HEK293 (cell line): ENCODE data around the gene RNF43.

Experiments
- CTCF ChIA-PET: fragments of 350-600 bp; formaldehyde crosslinking; extraction: SDS; loops from one replicate; lab custom pipeline; 2021; ENCODE audit warnings: antibody characterized with exemption; lab: Yijun Ruan, JAX
- POLR2A ChIA-PET: fragments of 300-600 bp; formaldehyde crosslinking; extraction: SDS; loops from one replicate; lab custom pipeline; 2020; ENCODE audit warnings: antibody characterized with exemption, inconsistent platforms; lab: Yijun Ruan, JAX
- H3K27ac ChIP-seq: fragments of 200-500 bp; sonication (Bioruptor generic); 2 replicates; pipeline ENCODE4 v1.5.1; 2014; ENCODE audit warnings: low read depth, low read length, control low read depth, inconsistent platforms; ENCODE audit errors: extremely low read depth
- H3K36me3 ChIP-seq, 2 experiments: fragments of 200-500 bp in 1 of 2; sonication (Bioruptor generic) in 1 of 2; 1 replicate in 1 of 2; 2 replicates in 1 of 2; pipeline ENCODE4 v1.5.1; 2014 to 2017; ENCODE audit warnings: inconsistent platforms in 2 of 2, low read length in 2 of 2; ENCODE audit not compliant: control insufficient read depth in 2 of 2, insufficient read depth in 1 of 2
- H3K4me1 ChIP-seq: fragments of 200-500 bp; sonication (Bioruptor generic); 2 replicates; pipeline ENCODE4 v1.5.1; 2014; ENCODE audit warnings: mild to moderate bottlenecking, low read length, inconsistent platforms; ENCODE audit not compliant: control insufficient read depth, insufficient read depth
- H3K4me3 ChIP-seq: 2 replicates; pipeline ENCODE4 v1.5.1; 2011; ENCODE audit warnings: low read depth, mild to moderate bottlenecking, control low read depth, low read length, moderate library complexity
- H3K9me3 ChIP-seq: fragments of 200-500 bp; sonication (Bioruptor generic); 2 replicates; pipeline ENCODE4 v1.5.1; 2014; ENCODE audit warnings: low read depth, low read length, inconsistent platforms; ENCODE audit not compliant: control insufficient read depth, insufficient read depth
- AEBP2 ChIP-seq: fragments of 450-650 bp; formaldehyde crosslinking; IDR thresholded peaks from 2 replicates; pipeline ENCODE4 v1.5.1; 2016; ENCODE audit warnings: missing biosample characterization, missing genetic modification characterization, borderline replicate concordance
- GLIS2 ChIP-seq: fragments of 450-650 bp; formaldehyde crosslinking; IDR thresholded peaks from 2 replicates; pipeline ENCODE4 v1.5.1; 2016; ENCODE audit warnings: missing biosample characterization, missing genetic modification characterization
- HOXA7 ChIP-seq: sonication (generic); formaldehyde crosslinking; IDR thresholded peaks from 2 replicates; pipeline ENCODE4 v1.8.1; 2022; ENCODE audit warnings: missing genetic modification reagents, borderline replicate concordance
- HOXC10 ChIP-seq: sonication (generic); formaldehyde crosslinking; IDR thresholded peaks from 2 replicates; pipeline ENCODE4 v1.8.1; 2023; ENCODE audit warnings: mild to moderate bottlenecking, missing genetic modification reagents
- KLF8 ChIP-seq: fragments of 450-650 bp; formaldehyde crosslinking; IDR thresholded peaks from 2 replicates; pipeline ENCODE4 v1.5.1; 2016; ENCODE audit warnings: missing biosample characterization, missing genetic modification characterization
- MEIS1 ChIP-seq: sonication (generic); formaldehyde crosslinking; IDR thresholded peaks from 2 replicates; pipeline ENCODE4 v1.8.1; 2022; ENCODE audit warnings: missing genetic modification reagents, mild to moderate bottlenecking, borderline replicate concordance
- OVOL3 ChIP-seq: fragments of 450-650 bp; formaldehyde crosslinking; IDR thresholded peaks from 2 replicates; pipeline ENCODE4 v1.5.1; 2016; ENCODE audit warnings: missing biosample characterization, missing genetic modification characterization
- SALL2 ChIP-seq: fragments of 450-650 bp; formaldehyde crosslinking; IDR thresholded peaks from 2 replicates; pipeline ENCODE4 v1.5.0; 2017; ENCODE audit warnings: missing biosample characterization, mild to moderate bottlenecking, missing genetic modification characterization, borderline replicate concordance
- ZBTB20 ChIP-seq: fragments of 450-650 bp; formaldehyde crosslinking; IDR thresholded peaks from 2 replicates; pipeline ENCODE4 v1.5.1; 2016; ENCODE audit warnings: missing biosample characterization, missing genetic modification characterization
- ZBTB6 ChIP-seq: fragments of 450-650 bp; formaldehyde crosslinking; IDR thresholded peaks from 2 replicates; pipeline ENCODE4 v1.5.1; 2017; ENCODE audit warnings: missing biosample characterization, missing genetic modification characterization
- ZFHX2 ChIP-seq: fragments of 450-650 bp; formaldehyde crosslinking; conservative IDR thresholded peaks from 2 replicates; pipeline ENCODE4 v1.5.1; 2016; ENCODE audit warnings: missing biosample characterization, missing genetic modification characterization
- ZNF132 ChIP-seq: fragments of 450-650 bp; formaldehyde crosslinking; IDR thresholded peaks from 2 replicates; pipeline ENCODE4 v1.5.1; 2017; ENCODE audit warnings: missing biosample characterization, missing genetic modification characterization, borderline replicate concordance
- ZNF211 ChIP-seq: fragments of 450-650 bp; formaldehyde crosslinking; IDR thresholded peaks from 2 replicates; pipeline ENCODE4 v1.5.1; 2016; ENCODE audit warnings: low read depth, missing biosample characterization, missing genetic modification characterization
- ZNF274 ChIP-seq, 2 experiments: fragments of 200-500 bp in 1 of 2; fragments of 450-650 bp in 1 of 2; sonication (Bioruptor generic) in 1 of 2; formaldehyde crosslinking in 1 of 2; IDR thresholded peaks; 2 replicates each; pipeline versions ENCODE4 v1.5.1 to v1.6.1; 2014 to 2016; ENCODE audit warnings: borderline replicate concordance in 1 of 2, inconsistent platforms in 1 of 2, low read length in 1 of 2, missing biosample characterization in 1 of 2, missing genetic modification characterization in 1 of 2
- ZNF362 ChIP-seq: fragments of 450-650 bp; formaldehyde crosslinking; IDR thresholded peaks from 2 replicates; pipeline ENCODE4 v1.5.1; 2016; ENCODE audit warnings: missing biosample characterization, missing genetic modification characterization
- ZNF48 ChIP-seq: fragments of 450-650 bp; formaldehyde crosslinking; IDR thresholded peaks from 2 replicates; pipeline ENCODE4 v1.5.1; 2016; ENCODE audit warnings: missing biosample characterization, missing genetic modification characterization
- ZNF510 ChIP-seq: fragments of 450-650 bp; formaldehyde crosslinking; IDR thresholded peaks from 2 replicates; pipeline ENCODE4 v1.5.1; 2018; ENCODE audit warnings: mild to moderate bottlenecking, missing genetic modification characterization, missing biosample characterization; ENCODE audit not compliant: insufficient replicate concordance
- ZNF768 ChIP-seq: fragments of 450-650 bp; formaldehyde crosslinking; IDR thresholded peaks from 2 replicates; pipeline ENCODE4 v1.5.1; 2018; ENCODE audit warnings: missing biosample characterization, mild to moderate bottlenecking, missing genetic modification characterization
- ZSCAN30 ChIP-seq: fragments of 450-650 bp; IDR thresholded peaks from 2 replicates; pipeline ENCODE4 v1.5.1; 2018; ENCODE audit warnings: missing biosample characterization, mild to moderate bottlenecking, missing genetic modification characterization, moderate library complexity
- TF ChIP-seq, protein P1 (sequence below): fragments of 450-650 bp; formaldehyde crosslinking; IDR thresholded peaks from 2 replicates; pipeline ENCODE4 v1.5.1; 2017; ENCODE audit warnings: missing biosample characterization, mild to moderate bottlenecking, missing genetic modification characterization, moderate library complexity
- TF ChIP-seq, protein P2 (sequence below): fragments of 450-650 bp; formaldehyde crosslinking; IDR thresholded peaks from 2 replicates; pipeline ENCODE4 v1.5.1; 2016; ENCODE audit warnings: missing biosample characterization, missing genetic modification characterization

The RNF43 gene

GRCh38 chr17:58396173-58396572, 21.2 kb downstream of the RNF43 start:
- no peak overlapping the region for H3K27ac ChIP-seq
- CTCF ChIA-PET = interaction anchor here (0.5 to 1.2 kb wide), 3 partner anchors 11 to 79 kb away, joined by 3 to 4 read pairs (median 3); no protein-coding TSS in a partner anchor
- POLR2A ChIA-PET = interaction anchor here (2.5 kb wide), 1 partner anchor 21 kb away, joined by 17 read pairs; the partner anchor contains the start of gene RNF43

GRCh38 chr17:58394534-58395223, 22.7 kb downstream of the RNF43 start:
- Histone ChIP-seq H3K36me3 (no peaks in the 10 kb centered on the region), H3K4me1 (peaks cover 36% of the 10 kb centered on the region), H3K9me3 (no peaks in the 10 kb centered on the region), H3K27ac (no peak overlapping the region), H3K4me3 (no peak overlapping the region)
- TF ChIP-seq ZNF362 (no peak), ZNF274 (IDR thresholded peaks at IDR 0.05; ENCODE audit: low read length) (no peak), ZNF274 (tag by site-specific recombination; IDR thresholded peaks at IDR 0.05; ENCODE audit: borderline replicate concordance) (no peak)
- CTCF ChIA-PET = interaction anchor here (0.6 to 1.2 kb wide), 4 partner anchors 11 to 91 kb away, joined by 3 to 5 read pairs (median 3); partner anchors contain the start of gene RNF43
- POLR2A ChIA-PET = interaction anchor here (0.6 to 2.5 kb wide), 3 partner anchors 23 to 43 kb away, joined by 3 to 17 read pairs (median 5); partner anchors contain the start of genes RNF43 and SUPT4H1

More at GRCh38 chr17:58396173-58396572, 21.2 kb downstream of the RNF43 start:
- H3K4me1 ChIP-seq = peaks cover 26% of the 10 kb centered on the region
- H3K9me3 ChIP-seq = no peaks in the 10 kb centered on the region
- no peaks in the 10 kb centered on the region for H3K36me3 ChIP-seq
- no peak overlapping the region for H3K4me3 ChIP-seq
- TF ChIP-seq ZBTB20 (tag by site-specific recombination) (no peak), ZSCAN30 (tag by site-specific recombination) (no peak), KLF8 (tag by site-specific recombination) (no peak), SALL2 (tag by site-specific recombination) (no peak), MEIS1 (no peak)
- TF ChIP-seq, protein P1, sequence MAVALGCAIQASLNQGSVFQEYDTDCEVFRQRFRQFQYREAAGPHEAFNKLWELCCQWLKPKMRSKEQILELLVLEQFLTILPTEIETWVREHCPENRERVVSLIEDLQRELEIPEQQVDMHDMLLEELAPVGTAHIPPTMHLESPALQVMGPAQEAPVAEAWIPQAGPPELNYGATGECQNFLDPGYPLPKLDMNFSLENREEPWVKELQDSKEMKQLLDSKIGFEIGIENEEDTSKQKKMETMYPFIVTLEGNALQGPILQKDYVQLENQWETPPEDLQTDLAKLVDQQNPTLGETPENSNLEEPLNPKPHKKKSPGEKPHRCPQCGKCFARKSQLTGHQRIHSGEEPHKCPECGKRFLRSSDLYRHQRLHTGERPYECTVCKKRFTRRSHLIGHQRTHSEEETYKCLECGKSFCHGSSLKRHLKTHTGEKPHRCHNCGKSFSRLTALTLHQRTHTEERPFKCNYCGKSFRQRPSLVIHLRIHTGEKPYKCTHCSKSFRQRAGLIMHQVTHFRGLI (tag by site-specific recombination) = no peak

- ChIA-PET CTCF (interaction anchor here (0.9 to 4.4 kb wide), 2 partner anchors 22 to 26 kb away, joined by 3 to 18 read pairs; partner anchors contain the start of gene RNF43), POLR2A (interaction anchor here (1.0 to 5.0 kb wide), 2 partner anchors 25 to 39 kb away, joined by 3 to 36 read pairs; partner anchors contain the start of genes RNF43 and SUPT4H1)
- Histone ChIP-seq H3K4me3 (peak overlapping the region; percentile 15), H3K9me3 (no peaks in the 10 kb centered on the region), H3K36me3 (no peaks in the 10 kb centered on the region), H3K27ac (peak overlapping the region; percentile 59), H3K4me1 (peaks cover 44% of the 10 kb centered on the region)
- no peak for TF ChIP-seq HOXC10
- no peak for TF ChIP-seq ZFHX2 (tag by site-specific recombination)
- no peak for TF ChIP-seq ZNF132
- no peak for TF ChIP-seq ZNF510 (tag by site-specific recombination)
- TF ChIP-seq ZNF48 (tag by site-specific recombination) = no peak
- TF ChIP-seq ZBTB6 = 0 out of 2 replicates have a peak, but pooled peaks have one; percentile 25
- no peak for TF ChIP-seq ZNF211 (tag by site-specific recombination)
- TF ChIP-seq, protein P2, sequence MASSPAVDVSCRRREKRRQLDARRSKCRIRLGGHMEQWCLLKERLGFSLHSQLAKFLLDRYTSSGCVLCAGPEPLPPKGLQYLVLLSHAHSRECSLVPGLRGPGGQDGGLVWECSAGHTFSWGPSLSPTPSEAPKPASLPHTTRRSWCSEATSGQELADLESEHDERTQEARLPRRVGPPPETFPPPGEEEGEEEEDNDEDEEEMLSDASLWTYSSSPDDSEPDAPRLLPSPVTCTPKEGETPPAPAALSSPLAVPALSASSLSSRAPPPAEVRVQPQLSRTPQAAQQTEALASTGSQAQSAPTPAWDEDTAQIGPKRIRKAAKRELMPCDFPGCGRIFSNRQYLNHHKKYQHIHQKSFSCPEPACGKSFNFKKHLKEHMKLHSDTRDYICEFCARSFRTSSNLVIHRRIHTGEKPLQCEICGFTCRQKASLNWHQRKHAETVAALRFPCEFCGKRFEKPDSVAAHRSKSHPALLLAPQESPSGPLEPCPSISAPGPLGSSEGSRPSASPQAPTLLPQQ (tag by site-specific recombination) = peak; percentile 67; the same call in 1 of the 2 replicates
- no peak for TF ChIP-seq ZNF768 (tag by site-specific recombination)
- TF ChIP-seq ZSCAN30 (tag by site-specific recombination) = peak; percentile 99
- no peak for TF ChIP-seq HOXA7 (CRISPR knock-in tag)
- TF ChIP-seq AEBP2 (tag by site-specific recombination) = no peak
- TF ChIP-seq OVOL3 (tag by site-specific recombination) = peak; percentile 82; the same call in 1 of the 2 replicates
- TF ChIP-seq GLIS2 (tag by site-specific recombination) = peak; percentile 92
These were observed 25.9 kb downstream of the RNF43 start for GRCh38 chr17:58391302-58391984.
